ENCODE results near the gene GRPEL1. TPM values are rescaled to one million over a fixed set of nuclear protein-coding genes. Genes with fewer than 3 reads are reported as not detected.
"Not testable (repeated sequence)": the region's sequence is repeated elsewhere in the genome, so short reads cannot be mapped to it uniquely, and the experiment has no call there.

Gene GRPEL1
- total RNA-seq, 1 experiment from 2014 or later = 76.0 TPM

GRCh38 chr4:7092026-7092425, 24.2 kb upstream of the GRPEL1 start:
- no peak for DNase-seq (ENCODE audit: low spot score)

GRCh38 chr4:7089213-7089986, 21.5 kb upstream of the GRPEL1 start:
- no peak for DNase-seq (ENCODE audit: low spot score)

- DNase-seq (ENCODE audit: low spot score) = no peak
These were observed 19.2 kb upstream of the GRPEL1 start for GRCh38 chr4:7087036-7087435.

GRCh38 chr4:7086384-7086783, 18.5 kb upstream of the GRPEL1 start:
- no peak for DNase-seq (ENCODE audit: low spot score)

- not testable (repeated sequence) for DNase-seq (ENCODE audit: low spot score)
These were observed 16.7 kb upstream of the GRPEL1 start for GRCh38 chr4:7084564-7084961.

GRCh38 chr4:7083597-7084563, 16.0 kb upstream of the GRPEL1 start:
- DNase-seq (ENCODE audit: low spot score) = no peak

GRCh38 chr4:7079909-7080308, 12.0 kb upstream of the GRPEL1 start:
- DNase-seq (ENCODE audit: low spot score) = not testable (repeated sequence)

GRCh38 chr4:7079483-7079882, 11.6 kb upstream of the GRPEL1 start:
- DNase-seq (ENCODE audit: low spot score) = not testable (repeated sequence)

- no peak for DNase-seq (ENCODE audit: low spot score)
These were observed 10.2 kb upstream of the GRPEL1 start for GRCh38 chr4:7078025-7078424.

GRCh38 chr4:7077371-7077770, 9.5 kb upstream of the GRPEL1 start:
- no peak for DNase-seq (ENCODE audit: low spot score)

- DNase-seq (ENCODE audit: low spot score) = no peak
These were observed 8.8 kb upstream of the GRPEL1 start for GRCh38 chr4:7076696-7077082.

GRCh38 chr4:7075962-7076695, 8.3 kb upstream of the GRPEL1 start:
- DNase-seq (ENCODE audit: low spot score) = no peak

- DNase-seq (ENCODE audit: low spot score) = peak; percentile 74
These were observed 6.6 kb upstream of the GRPEL1 start for GRCh38 chr4:7074426-7074825.

- peak; percentile 72 for DNase-seq (ENCODE audit: low spot score)
These were observed 5.9 kb upstream of the GRPEL1 start for GRCh38 chr4:7073526-7074390.

- no peak for DNase-seq (ENCODE audit: low spot score)
These were observed 5.2 kb upstream of the GRPEL1 start for GRCh38 chr4:7073059-7073458.

GRCh38 chr4:7070729-7071511, 3.1 kb upstream of the GRPEL1 start:
- DNase-seq (ENCODE audit: low spot score) = peak; percentile 58

- no peak for DNase-seq (ENCODE audit: low spot score)
These were observed 1.0 kb upstream of the GRPEL1 start for GRCh38 chr4:7068883-7069282.

- DNase-seq (ENCODE audit: low spot score) = no peak
These were observed 497 bp upstream of the GRPEL1 start for GRCh38 chr4:7068279-7068842.

GRCh38 chr4:7067126-7067451, 775 bp downstream of the GRPEL1 start:
- no peak for DNase-seq (ENCODE audit: low spot score)

- DNase-seq (ENCODE audit: low spot score) = no peak
These were observed 1.4 kb downstream of the GRPEL1 start for GRCh38 chr4:7066493-7066892.
